NCI-H774 (cell line): ENCODE data around the gene WDR31.
"Not testable (repeated sequence)": the region's sequence is repeated elsewhere in the genome, so short reads cannot be mapped to it uniquely, and the experiment has no call there.

Experiments
- DNase-seq: peaks from one replicate; lab custom pipeline; 2025; lab: John Stamatoyannopoulos, UW

The WDR31 gene

DNA sequence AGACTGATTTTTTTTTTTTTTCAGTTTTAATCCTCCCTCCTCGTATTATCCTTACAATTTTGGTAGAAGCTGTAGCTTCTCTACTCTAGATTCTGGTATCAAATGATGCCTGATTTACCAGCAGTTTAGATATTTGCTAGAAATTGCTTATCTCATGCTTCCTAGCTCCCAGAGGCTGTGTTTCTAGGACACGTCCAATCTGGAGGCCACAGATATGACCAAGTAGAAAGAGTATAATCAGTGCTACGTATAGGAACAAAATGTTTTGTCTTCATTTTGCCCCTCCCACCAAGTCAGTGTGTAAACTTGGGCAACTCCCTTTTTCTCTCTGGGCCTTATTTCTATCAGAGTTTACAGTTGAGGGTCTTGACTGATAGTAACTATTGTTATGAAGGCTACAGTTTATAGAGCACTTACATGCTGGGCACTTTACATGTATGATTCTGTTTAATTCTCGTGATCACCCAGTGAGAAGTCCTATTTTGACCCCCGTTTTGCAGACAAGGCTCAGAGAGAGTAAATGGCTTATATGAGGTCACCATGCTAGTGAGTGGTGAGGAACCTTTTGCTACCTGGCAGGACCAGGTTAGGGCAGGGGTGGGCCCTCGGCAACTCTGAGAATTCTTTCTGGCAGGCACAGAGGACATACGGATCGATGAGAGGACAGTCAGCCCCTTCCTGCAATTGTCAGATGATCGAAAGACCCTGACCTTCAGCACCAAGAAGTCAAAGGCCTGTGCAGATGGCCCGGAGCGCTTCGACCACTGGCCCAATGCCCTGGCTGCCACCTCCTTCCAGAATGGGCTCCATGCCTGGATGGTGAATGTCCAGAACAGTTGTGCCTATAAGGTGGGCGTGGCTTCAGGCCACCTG is 29.1 kb upstream of the WDR31 start:
- no peak for DNase-seq

DNA sequence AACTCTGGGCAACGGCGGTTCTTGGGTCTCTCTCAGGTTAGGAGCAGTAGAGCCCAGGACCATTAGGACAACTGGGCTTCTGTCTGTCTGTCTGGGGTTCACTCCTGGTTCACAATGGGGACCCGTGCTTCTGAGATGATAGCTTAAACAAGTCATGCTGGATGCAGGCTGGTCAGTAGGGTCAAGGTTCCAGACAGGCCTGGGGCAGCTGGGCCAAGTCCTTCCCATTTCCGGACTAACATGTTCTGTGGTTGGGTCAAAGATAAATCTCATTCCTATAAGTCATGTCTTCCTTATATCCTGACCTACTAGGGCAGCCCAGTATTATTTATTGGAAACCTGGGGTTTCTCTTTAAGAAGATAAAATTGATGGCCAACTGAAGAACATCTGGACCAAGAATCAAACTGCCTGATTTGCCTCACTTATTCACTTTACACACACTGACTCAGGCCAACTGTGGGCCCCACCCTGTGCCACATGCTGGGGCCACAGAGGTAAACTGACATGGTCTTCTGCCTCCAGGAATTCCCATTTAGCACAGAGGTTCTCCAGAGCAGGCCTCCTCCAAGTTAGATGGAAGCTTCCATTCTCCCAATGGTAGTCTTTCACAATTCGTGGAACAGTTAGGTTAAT is 28.4 kb upstream of the WDR31 start:
- DNase-seq = no peak

DNA sequence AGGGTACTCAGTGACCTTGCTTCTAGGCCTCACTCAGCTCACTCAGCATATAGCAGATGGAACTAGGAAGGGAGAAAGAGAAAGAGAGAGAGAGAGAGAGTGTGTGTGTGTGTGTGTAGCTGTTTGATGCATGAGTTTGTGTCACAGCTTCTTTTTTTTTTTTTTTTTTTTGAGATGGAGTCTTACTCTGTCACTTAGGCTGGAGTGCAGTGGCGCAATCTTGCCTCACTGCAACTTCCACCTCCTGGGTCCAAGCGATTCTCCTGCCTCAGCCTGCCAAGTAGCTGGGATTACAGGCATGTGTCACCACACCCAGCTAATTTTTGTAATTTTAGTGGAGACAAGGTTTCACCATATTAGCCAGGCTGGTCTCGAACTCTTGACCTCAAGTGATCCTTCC is 25.6 kb upstream of the WDR31 start:
- DNase-seq = not testable (repeated sequence)

DNA sequence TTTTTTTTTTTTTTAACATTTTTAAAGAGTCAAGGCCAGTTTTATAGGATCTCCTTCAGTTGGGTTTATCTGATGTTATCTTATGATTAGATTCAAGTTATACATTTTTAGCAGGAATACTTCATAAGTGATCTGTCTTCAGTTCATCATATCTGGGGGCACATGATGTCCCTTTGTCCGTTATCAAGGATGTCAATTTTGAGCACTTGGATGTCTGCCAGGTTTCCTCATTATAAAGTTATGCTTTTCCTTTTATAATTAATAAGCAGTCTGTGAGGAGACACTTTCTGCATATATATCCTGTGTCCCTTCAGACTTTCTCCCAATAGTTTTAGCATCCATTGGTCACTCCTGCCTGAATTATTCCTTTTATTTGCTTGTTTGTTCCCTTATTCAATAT is 24.9 kb upstream of the WDR31 start:
- DNase-seq = no peak

DNA sequence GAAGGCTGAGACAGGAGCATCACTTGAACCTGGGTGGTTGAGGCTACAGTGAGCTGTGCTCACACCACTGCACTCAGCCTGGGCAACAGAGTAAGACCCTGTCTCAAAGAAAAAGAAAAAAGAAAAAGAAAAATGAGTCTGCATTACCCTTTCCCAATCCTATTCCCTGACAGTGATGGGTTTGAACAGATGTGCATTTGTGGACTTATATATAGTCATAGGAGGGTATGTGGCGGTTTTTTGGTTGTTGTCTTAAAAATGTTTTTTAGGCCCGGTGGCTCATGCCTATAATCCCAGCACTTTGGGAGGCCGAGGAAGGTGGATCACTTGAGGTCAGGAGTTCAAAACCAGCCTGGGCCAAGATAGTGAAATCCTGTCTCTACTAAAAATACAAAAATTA is 23.3 kb upstream of the WDR31 start:
- DNase-seq = no peak

DNA sequence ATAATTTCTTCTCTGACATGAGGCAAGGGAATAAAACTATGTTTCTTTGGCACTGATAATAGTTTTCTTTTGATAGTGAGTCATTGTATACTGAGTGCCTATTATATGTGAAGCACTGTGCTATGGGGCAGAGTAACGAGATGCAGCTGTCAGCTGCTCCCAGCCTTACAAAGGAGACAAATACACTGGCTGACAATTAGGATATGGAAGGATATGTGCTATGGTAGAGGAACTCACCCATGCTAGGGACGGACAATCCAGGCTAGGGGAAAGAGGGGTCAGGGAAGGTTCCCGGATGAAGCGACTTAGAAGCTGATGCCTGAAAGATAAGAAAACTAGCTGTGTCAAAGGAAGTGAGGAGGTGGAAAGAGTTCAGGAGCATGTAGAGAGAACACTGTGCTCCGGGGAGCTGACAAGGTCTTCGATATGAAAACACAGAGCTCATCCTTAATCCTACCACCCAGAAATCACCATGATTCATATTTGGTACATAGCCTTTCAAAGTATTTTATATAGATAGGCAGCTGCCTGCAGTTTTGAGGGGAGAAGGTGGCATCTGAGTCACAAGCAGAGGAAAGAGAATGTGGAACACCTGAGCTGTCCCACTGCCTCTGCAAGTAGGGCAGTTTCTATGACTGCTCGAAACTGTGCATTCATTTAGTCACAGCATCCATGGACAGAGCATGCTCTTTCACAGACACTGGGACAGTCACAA is 21.4 kb upstream of the WDR31 start:
- DNase-seq = peak; percentile 12

DNA sequence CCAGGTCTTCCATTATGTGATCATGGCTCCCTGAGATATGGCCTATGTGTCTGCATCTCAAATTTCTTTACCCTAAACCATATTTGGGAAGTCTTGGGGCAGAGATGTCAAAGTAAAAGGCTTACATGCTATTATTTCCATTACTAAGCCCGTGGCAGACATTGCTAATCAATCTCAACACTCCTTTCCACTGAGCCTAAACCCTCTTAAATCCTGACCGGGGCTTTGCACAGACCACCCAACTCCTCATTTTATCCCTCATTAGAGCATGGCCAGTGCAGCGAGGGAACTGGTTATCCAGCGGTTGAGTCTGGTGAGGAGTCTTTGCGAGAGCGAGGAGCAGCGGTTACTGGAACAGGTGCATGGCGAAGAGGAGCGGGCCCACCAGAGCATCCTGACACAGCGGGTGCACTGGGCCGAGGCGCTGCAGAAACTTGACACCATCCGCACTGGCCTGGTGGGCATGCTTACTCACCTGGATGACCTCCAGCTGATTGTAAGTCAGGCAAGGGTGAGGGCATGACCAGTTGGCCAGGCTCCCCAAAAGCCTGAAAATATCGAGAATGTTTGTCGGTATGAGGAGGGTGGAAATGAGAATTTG is 20.3 kb upstream of the WDR31 start:
- DNase-seq = no peak

DNA sequence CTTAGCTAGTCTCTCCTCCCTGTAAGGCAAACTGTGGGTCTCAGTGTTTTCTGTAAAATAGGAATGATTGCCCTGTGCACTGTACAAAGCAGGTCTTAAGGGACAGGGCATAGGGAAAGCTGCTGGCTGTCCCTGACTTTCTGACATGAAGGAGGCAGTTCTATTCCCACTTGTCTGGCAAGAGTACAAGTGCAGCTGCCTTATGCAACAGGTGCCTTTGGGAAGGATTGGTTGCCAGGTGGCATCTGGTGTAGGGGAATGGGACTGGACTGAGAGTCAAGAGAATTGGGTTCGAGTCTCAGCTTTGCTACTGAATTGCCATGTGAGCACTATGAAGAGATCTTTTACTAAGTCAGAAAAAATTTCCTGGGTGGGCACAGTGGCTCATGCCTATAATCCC is 19.3 kb upstream of the WDR31 start:
- no peak for DNase-seq

DNA sequence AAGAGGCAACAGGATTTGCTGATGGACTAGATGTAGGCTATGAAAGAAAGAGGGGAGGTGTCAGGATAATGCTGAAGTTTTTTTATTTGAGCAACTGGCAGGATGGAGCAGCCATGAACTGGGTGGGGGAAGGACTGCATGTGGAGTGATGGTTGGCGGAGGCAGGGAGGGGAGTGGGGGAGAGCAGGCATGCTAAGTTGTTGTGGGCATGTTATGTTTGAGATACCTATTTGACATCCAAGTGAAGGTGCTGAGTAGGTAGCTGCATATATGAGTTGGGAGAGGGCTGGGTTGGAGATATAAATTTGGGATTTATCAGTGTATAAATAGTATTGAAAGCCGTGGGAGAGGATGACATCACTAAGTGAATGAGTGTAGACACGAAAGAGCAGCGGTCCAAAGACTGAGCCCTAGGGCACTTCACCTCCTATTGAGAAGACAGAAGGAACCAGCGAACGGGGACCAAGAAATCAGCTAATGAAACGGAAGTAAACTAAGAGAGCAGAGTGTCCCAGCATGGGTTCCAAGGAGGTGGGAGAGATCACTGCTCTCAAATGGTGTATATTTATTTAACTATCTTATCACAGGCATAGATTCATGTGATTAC is 16.7 kb upstream of the WDR31 start:
- no peak for DNase-seq

DNA sequence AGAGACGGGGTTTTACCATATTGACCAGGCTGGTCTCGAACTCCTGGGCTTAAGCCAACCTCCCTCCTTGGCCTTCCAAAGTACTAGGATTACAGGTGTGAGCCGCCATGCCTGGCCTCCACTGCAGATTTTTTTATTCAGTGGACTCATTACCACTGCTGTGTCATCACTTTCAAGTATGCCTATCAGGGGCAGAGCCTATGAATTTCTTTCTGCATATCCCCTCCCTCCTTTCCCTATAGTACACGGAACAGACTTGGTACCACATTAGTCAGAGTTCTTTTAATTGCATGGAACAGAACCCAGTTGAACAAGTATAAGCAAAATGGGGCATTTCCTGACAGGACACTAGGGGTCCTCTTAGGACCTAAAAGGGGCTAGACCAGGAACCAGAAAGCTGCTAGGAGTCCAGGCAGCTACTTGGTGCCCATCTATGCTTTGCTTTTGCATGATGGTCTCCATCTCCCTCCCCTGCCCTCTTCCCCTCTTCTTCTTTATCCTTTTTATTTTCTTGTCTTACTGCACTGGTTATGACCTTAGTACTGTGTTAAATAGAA is 15.0 kb upstream of the WDR31 start:
- DNase-seq = no peak

DNA sequence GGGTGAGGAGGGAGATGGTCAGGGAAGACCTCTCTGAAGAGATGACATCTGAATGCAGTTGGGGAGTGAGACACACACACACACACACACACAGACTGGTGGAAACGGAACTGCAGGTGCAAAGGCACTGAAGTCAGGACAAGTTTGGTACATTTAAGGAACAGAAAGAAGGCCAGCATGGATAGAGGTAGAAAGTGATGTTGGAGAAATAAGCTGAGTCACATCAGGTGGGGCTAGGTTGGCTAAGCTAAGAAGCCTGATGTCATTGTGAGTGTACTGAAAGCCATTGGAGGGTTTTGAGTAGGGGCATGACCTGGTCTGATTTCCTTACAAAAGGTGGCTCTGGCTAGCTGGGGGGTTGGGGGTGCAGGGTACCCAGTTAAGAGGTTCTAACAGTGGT is 12.3 kb upstream of the WDR31 start:
- no peak for DNase-seq

DNA sequence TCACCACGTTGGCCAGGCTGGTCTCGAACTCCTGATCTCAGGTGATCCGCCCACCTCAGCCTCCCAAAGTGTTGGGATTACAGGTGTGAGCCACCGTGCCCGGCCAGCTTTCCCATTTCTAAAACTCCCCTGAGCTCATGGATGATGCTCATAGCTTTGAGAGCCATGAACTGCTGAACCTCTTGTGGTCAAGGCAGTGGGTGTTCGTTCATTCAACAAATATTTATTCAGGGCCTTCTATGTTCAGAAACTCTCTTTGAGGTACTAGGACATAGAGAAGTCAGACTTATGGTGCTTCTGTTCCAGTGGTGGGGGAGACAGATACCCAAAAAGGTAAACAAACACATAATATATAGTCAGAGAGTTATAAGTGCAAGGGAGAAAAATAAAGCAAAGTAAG is 11.9 kb upstream of the WDR31 start:
- DNase-seq = no peak

DNA sequence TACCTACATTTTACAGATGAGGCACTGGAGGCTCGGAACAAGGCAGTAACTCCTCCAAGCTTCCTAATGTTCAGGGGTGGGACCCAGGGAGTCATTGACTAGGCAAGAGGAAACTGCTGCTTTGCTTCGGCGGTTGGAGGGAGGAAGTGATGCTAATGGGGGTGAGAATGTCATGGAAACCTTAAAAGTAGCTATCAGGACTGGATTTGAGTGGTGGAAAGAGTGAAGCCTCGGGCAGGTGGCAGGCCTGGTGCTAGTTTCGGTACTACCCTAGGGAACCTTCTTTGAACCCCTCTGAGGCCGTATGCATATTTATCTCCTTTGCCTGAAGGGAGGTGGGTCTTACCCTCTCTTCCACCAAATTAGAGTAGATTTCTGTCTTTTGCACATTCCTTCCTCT is 10.9 kb upstream of the WDR31 start:
- no peak for DNase-seq

DNA sequence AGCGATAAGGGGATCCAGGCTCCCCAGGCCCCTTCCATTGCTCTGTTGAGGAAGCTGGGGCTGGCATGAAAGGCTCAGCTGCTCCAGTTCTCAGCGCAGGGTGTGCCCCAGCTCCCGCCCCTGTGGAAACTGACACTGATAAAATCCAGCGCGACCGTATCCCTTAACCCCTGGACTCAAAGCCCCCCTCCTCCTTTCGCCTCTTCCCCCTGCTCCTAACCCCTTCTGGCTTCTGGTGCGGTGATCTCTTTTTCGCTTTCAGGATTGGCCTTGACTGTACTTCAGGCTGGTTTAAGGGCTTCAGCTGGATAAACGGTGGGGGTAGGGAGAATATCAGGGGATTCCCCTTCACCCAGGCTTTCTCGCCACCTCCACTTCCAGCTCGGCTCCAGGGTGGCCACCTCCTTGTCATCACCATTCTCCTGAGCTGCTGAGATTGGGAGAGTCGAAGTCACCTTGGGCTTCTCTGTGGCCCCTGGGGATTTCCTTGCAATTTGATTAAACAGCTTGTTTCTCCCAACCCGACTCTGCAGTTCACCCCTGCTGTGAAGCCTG is 10.1 kb upstream of the WDR31 start:
- no peak for DNase-seq

DNA sequence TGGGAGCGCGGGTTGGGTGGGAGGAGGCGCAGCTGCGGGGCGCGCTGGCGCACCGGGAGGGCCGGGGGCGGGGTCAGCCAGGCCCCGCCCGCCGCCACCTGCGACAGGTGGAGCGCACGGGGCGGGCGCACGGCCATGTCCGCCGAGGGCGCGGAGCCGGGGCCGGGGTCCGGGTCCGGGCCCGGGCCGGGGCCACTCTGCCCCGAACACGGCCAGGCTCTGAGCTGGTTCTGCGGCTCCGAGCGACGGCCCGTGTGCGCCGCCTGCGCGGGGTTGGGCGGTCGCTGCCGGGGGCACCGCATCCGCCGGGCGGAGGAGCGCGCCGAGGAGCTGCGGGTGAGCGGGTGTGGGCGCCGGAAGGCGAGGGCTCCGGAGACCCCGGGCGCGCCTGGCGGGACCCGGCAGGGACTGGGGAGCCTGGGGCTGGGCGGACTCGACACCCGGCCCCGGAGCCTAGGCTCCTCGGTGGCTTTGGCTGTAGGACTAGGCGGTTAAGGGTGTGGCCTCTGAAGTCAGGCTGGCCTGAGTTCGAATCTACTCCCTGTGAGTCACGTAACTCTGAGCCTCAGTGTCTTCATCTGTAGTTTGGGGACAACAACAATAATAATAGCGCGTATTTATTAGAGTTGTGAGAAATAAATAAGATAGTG is 9.5 kb upstream of the WDR31 start, which contains the start of gene BSPRY:
Gene BSPRY, plus strand, starts transcription at position 97 of the 650 bp plus-strand sequence. Its CDS starts 39 bp downstream, at position 136.
- DNase-seq = peak; percentile 40

DNA sequence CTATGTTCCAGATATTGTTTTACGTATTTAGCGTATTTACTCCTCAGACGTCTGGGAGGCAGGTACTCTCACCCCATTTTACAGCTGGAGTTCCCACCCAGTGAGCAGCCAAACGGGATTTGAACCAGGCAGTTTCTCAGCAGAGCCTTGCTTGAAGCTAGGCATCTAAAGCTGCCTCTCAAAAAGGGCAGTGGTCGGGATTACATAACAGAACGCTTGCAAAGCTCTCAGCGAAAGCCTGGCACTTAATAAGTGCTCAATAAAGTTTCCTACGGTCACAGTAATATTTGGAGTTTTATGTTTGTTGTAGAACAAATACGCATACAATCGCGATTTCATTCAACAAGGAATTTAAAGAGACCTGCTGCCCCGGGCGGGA is 9.0 kb upstream of the WDR31 start:
- DNase-seq = no peak

DNA sequence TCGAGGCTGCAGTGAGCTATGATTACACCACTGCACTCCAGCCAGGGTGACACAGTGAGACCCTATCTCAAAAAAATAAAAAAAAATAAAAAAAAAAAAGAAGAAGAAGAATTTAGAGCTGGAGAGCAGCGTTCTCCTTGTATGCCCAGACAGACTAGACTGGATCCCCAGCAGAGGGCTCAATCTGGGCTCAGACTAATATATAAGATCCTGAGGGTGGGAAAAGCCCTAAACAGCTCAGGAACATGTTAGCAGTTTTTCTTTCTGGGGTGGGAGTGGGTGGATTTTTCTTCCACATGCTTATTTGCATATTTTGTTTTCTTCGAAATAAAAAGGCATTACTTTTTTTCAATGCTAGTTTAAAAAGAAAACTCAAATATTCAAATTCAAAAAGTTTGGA is 8.4 kb upstream of the WDR31 start:
- DNase-seq = no peak

DNA sequence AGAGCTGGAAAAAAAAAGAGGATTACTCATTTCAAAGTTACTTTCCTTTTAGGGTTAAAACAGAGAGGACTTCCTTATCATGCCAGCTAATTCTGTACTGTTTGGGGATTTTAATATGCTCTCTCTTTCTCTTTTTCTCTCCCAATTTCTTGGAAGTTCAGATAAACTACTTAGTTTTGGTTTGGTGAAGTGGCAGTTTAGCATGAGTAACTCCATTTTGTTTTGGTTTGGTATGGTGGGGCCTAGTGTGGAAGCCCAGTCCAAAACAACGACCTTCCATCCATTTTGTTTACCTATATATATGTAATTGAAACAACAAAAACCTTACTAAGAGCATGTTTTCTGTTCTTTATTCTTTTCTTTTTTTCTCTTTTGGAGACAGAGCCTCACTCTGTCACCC is 5.6 kb upstream of the WDR31 start:
- DNase-seq = no peak

DNA sequence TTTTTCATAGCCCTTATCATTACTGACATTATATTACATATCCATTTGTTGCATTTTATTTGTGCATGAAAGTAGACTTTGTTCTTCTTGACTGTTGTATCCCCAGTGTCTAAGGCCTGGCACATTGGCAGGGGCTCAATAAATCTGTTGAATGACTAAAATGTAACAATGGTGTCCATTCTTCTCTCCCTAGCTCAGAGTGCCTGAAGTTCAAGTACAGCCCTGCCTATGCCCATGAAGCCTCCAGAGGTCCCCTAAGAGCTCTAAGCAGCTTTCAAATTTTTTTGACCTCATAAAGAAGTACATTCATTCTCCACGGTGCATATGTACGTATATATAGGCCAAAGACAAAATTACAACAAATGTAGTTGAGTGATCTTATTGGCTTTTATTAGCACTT is 5.1 kb upstream of the WDR31 start:
- DNase-seq = no peak

DNA sequence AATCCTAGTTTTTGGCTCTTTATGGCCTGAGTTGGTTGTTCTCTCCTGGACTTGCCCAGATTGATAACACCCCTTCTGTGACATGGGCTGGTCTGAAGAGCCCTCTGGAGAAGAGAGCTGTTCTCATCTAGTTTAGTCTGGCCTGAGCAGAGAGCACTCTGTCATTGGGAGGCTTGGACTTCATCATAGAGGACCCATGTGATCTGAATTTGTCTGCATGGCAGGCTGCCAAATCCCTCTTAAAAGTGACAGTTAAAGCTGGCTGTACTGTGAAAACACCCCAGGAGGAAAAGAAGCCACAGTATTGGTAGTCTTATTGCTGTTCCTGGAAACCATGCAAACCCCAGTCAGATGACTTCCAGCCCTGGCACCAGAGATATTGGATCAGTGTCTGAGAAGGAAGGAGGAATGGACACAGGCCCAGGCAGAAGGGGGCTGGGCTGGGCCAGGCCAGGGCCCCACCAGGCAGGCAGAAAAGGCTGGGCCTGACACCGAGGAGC is 3.7 kb upstream of the WDR31 start:
- DNase-seq = peak; percentile 59
